Left colon (tissue), 2 donors: ENCODE data around the gene DALRD3. TPM values are rescaled to one million over a fixed set of nuclear protein-coding genes. Genes with fewer than 3 reads are reported as not detected.
A peak's percentile ranks its signal among the peaks of the same experiment; 100 is the strongest.

Experiments used
- ATAC-seq: fragments of 200-7000 bp; cut with Tn5 transposase; one replicate; pipeline ENCODE4 v1.9.1; 2020; ENCODE audit warnings: mild to moderate bottlenecking, moderate library complexity
- DNase-seq, 2 donors: peaks; one replicate each; pipeline ENCODE4 v3.0.0-alpha.2; 2020
- intact Hi-C, 2 donors: fragments of 100-400 bp; cut with DNase I in 1 of 2; cut with micrococcal nuclease in 1 of 2; formaldehyde crosslinking; loops; one replicate each; pipeline versions ENCODE4 v1.11.2 to v1.14.0; 2022; cut with DNase I, micrococcal nuclease
- long read RNA-seq: library from polyadenylated mRNA; unstranded; transcript quantifications from one replicate; pipeline ENCODE4 v2.0.0, GENCODE V29; 2021
- total RNA-seq, 2 donors: library from RNA; stranded (reverse); fragmentation: NEBNext Ultra II Directional; extraction: Animal tissue kit (Norgen Biotek cat#: 25700); gene quantifications; one replicate each; pipeline ENCODE4 v1.2.1, GENCODE V29; 2021
- donor health status: DM: no; HTN: no; CAD: no.
- donor health status: DM: yes; HTN: yes; CAD: no.

Gene DALRD3, protein sequence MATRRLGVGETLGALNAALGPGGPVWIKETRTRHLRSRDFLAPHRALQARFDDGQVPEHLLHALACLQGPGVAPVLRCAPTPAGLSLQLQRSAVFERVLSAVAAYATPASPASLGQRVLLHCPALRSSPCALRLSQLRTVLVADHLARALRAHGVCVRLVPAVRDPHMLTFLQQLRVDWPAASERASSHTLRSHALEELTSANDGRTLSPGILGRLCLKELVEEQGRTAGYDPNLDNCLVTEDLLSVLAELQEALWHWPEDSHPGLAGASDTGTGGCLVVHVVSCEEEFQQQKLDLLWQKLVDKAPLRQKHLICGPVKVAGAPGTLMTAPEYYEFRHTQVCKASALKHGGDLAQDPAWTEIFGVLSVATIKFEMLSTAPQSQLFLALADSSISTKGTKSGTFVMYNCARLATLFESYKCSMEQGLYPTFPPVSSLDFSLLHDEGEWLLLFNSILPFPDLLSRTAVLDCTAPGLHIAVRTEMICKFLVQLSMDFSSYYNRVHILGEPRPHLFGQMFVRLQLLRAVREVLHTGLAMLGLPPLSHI
- total RNA-seq, result 10 to 100 TPM; 19.2 to 20.5 TPM
- long read RNA-seq, transcript DALRD3-206 (12 exons, 1,706 nt), result minor isoform, 5 of 64 reads
- long read RNA-seq, transcript DALRD3-202 (12 exons, 1,739 nt), result major isoform, 12 of 64 reads
- long read RNA-seq, partial matches to known transcripts, result 26 of 64 reads
- long read RNA-seq, other reads (novel, unspliced or antisense), result 18 of 64 reads

DNA sequence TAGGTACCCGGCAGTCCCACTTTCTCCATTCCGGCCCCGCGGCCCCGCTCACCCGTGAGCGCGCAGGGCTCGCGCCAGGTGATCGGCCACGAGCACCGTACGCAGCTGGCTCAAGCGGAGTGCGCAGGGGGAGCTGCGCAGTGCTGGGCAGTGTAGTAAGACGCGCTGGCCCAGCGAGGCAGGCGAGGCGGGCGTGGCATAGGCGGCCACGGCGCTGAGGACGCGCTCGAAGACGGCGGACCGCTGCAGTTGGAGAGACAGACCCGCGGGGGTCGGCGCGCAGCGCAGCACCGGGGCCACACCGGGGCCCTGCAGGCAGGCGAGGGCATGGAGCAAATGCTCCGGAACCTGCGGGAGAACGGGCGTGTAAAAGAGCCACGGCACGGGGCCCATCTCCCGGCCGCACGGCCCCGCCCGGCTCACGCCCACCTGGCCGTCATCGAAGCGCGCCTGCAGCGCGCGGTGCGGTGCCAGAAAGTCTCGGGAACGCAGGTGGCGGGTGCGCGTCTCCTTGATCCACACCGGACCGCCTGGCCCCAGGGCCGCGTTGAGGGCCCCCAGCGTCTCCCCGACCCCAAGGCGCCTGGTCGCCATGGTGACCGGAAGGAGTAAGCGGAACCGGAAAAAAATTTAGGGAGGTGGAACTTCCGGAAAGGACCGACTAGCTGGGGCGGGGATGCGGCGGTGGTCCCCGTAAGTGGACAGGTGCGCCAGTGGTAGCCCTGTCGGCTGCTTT is at the start of gene DALRD3:
DALRD3 (minus strand) TSS at position 610 of the 736 bp plus-strand sequence; CDS start at position 594, 16 bp downstream.
- DNase-seq, result peak; percentile 73 to 79
- intact Hi-C loops, result no loop called here
- ATAC-seq, result peak; percentile 25

DNA sequence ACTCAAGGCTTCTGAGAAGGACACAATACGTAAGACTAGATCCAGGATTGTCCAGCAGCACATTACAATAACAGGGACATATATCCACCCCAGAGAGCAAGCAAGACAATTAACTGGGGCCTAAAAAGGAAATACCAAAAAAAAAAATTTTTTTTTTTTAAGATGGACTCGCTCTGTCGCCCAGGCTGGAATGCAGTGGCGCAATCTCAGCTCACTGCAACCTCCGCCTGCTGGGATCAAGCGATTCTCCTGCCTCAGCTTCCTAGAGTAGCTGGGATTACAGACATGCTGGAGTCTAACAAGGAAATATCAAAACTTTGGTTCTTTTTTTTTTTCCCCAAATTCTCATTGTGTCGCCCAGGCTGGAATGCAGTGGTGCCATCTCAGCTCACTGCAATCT is 39.6 kb upstream of the DALRD3 start:
- ATAC-seq (no peak), DNase-seq (no peak)
- intact Hi-C loops, result no loop called here

DNA sequence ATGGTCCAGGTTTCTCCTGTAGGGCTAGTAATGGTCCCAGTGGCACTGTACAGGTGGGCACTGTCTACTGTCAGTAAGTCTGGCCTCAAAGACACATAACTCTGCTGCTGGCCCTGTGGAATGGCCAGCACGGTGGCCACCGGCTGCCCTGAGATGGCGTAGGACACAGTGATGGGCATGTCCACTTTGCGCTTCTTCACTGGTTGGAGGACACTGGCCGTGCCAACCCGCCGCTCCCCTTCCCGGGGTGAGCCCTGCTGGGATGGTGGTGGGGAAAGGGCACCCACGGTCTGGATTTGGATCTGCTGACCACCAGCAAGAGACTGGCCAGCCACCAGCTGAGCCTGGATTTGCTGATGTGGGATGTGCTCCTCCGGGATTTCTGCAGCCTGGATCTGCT is 38.9 kb upstream of the DALRD3 start:
- DNase-seq, result no peak

DNA sequence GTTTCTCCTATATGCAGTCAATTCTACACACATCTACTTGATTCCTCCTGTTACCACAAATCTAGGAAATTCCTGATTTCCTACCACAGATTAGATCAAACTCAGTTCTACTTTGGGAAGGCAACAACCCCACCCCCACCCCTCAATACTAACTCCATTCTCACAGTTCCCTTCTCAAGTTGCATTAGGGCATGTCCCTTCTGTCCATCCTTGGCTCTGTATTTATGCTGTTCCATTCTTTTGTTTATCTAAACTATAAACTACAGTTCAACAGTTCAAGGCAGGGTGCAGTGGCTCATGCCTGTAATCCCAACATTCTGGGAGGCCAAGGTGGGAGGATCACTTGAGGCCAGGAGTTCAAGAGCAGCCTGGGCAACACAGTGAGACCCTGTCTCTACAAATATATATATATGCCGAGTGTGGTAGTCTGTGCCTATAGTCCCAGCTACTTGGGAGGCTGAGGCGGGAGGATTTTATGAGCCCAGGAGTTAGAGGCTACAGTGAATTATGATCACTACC is 36.0 kb upstream of the DALRD3 start:
- ATAC-seq, result no peak
- intact Hi-C loops, result no loop called here
- DNase-seq, result no peak

More for the DNA sequence above, 38.9 kb upstream of the DALRD3 start:
- no peak for ATAC-seq
- intact Hi-C loops, result no loop called here

DNA sequence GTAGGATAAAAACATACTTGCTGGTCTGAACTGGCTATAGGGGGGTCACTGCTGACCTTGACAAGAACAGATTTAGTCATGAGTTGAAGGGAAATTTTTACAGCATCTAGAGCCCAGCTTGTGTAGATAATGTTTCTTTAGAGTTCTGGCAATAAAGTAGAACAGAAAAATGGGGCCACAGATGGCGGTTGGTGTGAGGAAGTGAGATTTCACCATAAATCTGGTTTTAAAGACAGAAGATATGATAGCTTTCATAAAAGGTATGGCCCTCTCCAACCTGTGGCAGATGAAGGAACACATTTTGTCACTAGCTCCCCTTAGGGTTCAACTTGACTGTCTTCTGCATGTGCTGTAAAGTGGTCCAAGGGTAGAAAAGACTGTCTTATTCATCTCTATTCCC is 35.2 kb upstream of the DALRD3 start:
- ATAC-seq (no peak), DNase-seq (no peak)
- intact Hi-C loops, result no loop called here

DNA sequence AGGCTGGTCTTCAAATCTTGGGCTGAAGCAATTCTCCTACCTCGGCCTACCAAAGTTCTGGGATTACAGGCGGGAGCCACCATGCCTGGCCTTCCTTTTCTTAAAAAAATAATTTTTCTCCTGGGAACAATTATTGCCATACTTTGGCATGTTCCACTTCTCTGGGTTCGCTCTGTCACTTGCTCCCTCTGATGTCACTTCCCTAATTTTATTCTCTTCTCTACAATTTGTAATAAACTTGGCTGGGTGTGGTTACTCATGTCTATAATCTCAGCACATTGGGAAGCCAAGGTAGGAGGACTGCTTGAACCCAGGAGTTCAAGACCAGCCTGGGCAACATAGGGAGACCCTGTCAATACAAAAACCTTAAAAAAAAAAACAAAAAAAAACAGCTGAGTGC is 16.9 kb upstream of the DALRD3 start:
- intact Hi-C loops, result no loop called here
- ATAC-seq (no peak), DNase-seq (no peak)

DNA sequence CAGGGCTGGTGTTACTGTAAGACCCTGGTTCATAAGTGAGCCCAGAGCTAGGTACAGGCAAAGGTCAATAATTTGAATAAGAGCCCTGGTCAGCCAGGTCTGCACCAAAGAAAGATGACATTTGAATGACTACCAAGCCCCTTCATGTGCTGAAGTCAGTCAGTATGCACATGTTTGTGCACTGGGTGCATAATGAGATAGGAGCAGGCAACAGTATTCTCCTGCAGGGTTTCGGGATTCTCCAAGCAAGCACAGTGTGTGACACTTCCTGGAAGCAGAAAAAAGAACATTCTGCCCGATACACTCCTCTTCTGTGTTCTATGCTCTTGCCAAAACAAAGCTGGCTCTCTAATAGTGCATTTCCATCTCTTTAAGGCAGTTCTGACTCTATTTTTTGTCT is 16.3 kb upstream of the DALRD3 start:
- ATAC-seq, result no peak
- intact Hi-C loops, result no loop called here

DNA sequence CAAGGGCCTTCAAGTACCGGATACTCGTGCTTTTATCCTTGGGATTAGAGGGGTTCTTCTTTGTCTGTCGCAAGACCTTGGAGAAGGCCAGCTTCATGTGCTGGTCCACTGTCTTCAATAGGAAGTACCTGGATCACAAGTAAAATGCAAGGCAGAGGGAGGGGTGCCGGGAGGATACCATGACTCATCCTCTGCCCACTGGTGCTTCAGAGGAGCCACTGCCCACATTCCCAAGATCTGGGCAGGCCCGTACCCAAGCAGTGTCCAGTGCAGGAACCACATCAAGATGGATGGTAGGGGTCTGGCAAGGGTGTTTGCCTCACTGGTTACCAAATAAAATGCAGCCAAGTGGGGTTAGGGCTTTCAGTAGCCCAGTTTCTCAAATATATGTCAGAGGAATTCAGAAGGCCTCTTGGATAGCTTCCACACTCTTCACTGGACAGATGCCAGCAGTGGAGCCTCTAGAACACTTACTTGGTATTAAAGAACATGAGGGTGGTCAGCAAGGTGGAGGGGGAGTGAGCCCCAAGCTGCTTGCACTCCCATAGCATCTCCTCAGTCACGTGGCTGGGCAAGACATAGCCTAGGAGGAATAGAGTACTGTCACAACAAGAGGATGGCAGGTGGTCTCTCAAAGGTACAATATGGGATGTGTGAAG is 14.4 kb upstream of the DALRD3 start:
- intact Hi-C loops, result no loop called here
- no peak for DNase-seq
- ATAC-seq, result no peak

More for the DNA sequence above, 16.3 kb upstream of the DALRD3 start:
- DNase-seq, result no peak

DNA sequence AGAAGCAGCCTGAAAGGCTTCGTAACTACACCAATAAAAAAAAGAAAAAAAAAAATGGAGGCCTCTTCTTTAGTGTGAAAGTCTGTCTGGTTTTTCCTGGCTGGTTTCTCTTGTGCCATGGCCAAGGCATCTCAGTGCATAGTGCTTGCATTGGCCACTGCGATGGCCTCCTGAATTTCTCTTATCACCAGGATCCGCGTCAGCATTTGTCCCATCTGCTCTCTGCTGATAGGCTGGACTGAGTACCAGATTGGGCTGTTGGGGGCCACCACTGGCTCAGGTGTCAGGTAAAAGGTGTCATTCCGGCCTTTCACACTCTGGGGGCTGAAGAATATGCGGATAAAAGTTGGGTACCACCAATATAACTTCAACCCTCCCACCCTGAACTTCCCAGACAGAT is 11.9 kb upstream of the DALRD3 start:
- ATAC-seq, result no peak
- no peak for DNase-seq
- intact Hi-C loops, result no loop called here

DNA sequence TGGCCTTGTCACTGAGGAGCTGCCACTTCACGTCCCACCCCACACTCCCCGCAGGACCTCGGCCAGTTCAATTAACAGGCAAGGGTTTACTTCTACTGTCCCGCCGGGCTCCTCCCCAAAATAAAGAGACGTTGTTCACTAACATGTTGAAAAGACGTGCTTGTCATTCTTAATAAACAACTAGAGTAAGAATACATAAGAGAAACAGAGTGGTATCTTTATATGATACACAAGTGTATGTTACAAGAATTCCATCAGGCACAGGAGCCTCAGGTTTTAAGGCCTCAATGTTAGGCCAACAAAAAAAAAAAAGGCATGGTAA is 11.1 kb upstream of the DALRD3 start:
- no peak for DNase-seq
- intact Hi-C loops, result no loop called here
- no peak for ATAC-seq

DNA sequence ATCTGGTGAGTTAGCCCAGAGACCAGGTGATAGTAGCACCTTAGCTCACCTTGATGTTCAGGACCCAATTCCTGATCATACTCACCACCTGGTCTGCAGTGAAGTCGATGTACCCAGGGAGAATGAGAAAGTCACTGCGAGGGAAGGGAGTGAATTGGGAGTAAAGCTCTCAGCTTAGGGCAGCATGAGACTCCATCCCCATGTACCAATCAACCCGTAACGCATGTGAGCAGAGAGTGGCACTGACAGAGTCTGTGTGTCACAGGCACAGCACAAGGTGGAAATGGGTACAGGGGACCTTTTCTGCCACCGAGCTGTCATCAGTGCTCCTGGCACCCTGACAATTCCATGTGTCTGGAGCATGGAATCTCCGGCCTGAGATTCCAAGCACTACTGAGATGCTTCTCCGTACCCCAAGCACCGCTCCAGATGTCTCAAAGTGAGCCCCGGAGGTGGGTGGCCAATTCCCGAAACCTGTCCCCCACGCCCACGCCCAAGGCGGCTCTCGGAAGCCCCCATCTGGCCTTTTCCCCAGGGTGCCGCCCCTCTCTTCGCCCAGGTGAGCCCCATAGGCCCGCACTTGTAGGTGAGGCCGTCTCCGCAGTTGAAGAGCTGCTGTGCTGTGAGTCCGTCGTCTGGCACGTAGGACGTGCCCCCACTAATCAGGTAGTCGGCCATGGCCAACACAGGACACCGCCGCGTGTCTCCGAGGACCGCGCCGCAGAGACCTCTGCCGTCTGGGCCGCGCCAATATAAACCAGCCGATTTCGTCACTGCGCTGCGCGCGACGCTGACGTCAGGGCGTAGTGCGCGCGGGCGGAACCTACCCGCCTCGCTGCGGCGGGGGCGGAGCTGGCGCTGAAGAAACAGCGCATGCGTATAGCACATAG is 10.5 kb upstream of the DALRD3 start, which contains the start of gene IMPDH2:
IMPDH2 (minus strand) TSS at position 726 of the 890 bp plus-strand sequence; CDS start at position 678, 48 bp downstream.
- ATAC-seq (peak; percentile 93), DNase-seq (peak; percentile 90 to 96)
- intact Hi-C loops, result no loop called here

DNA sequence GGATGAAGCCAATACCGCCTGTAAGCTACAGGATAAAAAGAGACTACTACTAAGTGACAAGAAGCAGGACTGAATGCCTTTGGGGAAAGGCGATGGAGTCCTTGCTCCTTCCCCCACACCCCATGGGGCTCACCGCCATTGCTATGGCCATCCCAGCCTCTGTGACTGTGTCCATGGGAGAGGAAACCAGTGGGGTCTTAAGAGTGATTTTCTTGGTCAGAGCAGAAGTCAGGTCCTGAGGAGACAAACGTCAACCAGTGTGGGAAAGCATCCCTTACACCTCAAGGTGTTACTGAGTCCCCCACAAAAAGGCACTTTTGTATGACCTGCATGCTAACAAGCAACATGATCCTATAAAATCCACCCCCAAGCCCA is 9.9 kb upstream of the DALRD3 start:
- intact Hi-C loops, result no loop called here
- DNase-seq (no peak), ATAC-seq (no peak)

DNA sequence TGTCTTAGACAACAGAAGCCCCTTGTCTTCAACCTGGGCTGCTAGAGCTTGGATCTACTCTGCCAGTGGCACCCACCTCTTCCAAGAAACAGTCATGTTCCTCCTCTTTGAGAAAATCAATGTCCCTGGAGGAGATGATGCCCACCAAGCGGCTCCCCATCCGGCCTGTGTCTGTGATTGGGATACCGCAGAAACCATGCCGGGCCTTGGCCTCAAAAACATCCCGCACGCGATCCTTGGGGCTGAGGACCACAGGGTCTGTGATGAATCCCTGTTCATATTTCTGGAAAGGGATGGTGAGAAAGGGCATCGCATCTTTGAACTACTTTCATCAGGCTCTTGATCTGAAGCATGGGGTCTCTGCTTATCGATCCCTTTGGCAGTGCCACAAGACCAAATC is 9.3 kb upstream of the DALRD3 start:
- intact Hi-C loops, result no loop called here
- ATAC-seq, result no peak
- no peak for DNase-seq

DNA sequence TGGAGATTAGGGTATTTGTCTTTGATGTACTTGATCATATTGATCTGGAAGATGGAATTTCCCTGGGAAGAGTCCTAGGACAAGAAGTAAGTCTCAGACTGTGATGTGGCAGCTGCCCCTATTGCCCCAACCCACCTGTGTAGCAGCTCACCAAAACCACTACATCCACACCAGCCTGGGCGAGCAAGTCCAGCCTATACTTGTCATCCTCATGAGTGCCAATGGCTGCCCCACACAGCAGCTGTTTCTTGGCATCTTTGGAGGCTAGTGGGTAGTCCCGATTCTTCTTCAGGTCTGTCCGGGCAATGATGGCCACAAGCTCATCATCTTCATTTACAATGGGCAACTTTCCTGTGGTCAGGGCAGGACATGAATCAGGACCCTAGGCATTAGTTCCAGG is 8.2 kb upstream of the DALRD3 start:
- intact Hi-C loops, result no loop called here
- no peak for DNase-seq
- no peak for ATAC-seq

DNA sequence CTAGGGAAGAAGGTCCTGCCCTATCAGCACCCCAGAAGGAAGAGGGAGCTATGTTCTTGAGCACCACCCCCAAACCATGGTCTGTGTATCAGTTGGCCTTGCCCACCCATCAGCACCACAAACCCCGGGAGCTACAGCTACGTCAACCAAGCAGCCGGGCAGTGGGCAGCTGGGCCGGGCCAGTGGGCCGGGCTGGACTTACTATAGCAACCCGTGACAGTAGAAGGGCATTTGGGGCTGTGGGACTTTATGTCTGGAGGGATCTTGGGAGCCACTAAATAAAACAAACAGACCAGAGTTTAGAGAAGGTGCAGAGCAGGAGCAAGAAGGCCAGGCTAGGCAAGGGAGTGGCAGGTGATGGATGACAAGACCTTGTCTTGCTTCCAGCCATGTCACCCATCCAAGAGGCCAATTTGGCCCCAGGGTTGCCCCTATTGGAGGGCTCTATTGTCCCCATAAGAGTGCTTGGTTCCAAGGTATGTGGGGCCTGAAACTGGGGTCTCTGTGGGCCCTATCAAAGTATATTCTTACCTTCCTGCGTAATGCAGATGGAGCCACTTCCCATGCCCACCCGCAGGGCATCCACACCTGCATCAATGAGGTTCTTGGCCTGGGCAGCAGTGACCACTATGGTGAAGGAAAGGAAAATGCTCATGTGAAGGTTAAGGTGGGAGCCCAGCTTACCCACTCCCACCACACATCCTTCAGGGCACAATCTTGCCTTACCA is 7.6 kb upstream of the DALRD3 start:
- no peak for ATAC-seq
- DNase-seq, result no peak
- intact Hi-C loops, result no loop called here

DNA sequence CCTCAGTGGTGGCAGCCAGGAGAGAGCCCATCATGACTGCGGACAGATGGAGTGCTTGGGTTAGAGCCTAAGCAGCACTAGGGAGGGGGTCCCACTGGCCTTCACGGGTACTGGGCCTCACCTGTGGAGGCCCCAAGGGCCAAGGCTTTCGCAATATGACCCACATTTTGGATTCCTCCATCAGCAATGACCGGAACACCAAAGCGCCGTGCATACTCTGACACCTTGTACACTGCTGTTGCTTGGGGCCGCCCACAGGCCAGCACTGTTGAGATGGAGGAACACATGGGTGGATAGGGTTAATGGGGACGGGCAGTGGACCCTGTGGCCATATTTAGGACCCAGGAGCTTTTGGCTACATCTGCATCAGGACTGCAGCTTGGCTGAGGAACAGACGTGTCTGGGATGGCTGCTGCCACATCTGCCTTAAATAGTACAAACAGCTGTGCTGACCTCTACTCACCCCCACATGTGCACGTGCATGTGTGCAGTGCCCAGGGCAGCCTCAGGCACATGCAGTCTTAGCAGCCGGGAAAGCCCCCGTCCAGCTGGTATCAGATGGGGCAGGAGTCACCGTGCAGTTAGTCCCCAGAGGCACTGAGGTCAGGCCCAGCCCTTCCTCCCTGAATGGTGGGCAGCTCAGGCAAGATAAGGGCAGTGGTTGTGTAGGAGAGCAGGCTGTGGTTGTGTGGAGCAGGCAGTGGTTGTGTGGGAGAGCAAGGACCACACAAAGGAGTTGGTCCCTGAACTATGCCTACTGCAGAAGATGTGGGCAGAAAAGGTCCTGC is 6.8 kb upstream of the DALRD3 start:
- no peak for ATAC-seq
- no peak for DNase-seq
- intact Hi-C loops, result no loop called here

DNA sequence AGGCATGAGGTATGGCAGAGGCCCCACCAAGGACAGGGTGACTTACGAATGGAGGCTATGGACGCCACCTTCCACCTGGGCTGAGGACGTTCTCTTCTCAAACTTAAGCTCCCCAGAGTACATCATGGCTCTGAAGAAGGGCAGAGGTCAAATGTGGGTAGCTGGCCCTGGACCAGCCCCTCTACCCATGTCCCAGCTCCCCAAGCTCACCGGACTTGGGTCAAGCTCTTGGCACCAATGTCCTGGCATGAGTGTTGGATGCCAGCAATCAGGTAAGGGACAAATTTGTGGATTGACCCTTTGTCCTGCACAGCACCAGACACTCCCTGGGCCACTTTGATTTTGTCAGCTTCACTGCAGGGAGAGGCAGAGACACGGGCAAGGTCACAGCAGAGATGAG is 6.1 kb upstream of the DALRD3 start:
- intact Hi-C loops, result no loop called here
- no peak for ATAC-seq
- DNase-seq, result no peak
